Sigmoid colon (tissue), 3 donors: ENCODE data around the gene GNAQ.

Experiments
- POLR2A ChIP-seq, 2 donors: fragments of 450-650 bp; IDR thresholded peaks; one replicate each; pipeline ENCODE4 v1.6.1; 2016; ENCODE audit warnings: antibody characterized with exemption in 2 of 2, mild to moderate bottlenecking in 2 of 2, moderate library complexity in 2 of 2
- TF ChIP-seq, protein P1 (sequence below), 4 experiments: fragments of 450-650 bp in 3 of 4; fragments of 200-600 bp in 1 of 4; IDR thresholded peaks; one replicate each; pipeline ENCODE4 v1.5.1; 2016 to 2019; ENCODE audit warnings: antibody characterized with exemption in 4 of 4, mild to moderate bottlenecking in 3 of 4, moderate library complexity in 2 of 4

DNA sequence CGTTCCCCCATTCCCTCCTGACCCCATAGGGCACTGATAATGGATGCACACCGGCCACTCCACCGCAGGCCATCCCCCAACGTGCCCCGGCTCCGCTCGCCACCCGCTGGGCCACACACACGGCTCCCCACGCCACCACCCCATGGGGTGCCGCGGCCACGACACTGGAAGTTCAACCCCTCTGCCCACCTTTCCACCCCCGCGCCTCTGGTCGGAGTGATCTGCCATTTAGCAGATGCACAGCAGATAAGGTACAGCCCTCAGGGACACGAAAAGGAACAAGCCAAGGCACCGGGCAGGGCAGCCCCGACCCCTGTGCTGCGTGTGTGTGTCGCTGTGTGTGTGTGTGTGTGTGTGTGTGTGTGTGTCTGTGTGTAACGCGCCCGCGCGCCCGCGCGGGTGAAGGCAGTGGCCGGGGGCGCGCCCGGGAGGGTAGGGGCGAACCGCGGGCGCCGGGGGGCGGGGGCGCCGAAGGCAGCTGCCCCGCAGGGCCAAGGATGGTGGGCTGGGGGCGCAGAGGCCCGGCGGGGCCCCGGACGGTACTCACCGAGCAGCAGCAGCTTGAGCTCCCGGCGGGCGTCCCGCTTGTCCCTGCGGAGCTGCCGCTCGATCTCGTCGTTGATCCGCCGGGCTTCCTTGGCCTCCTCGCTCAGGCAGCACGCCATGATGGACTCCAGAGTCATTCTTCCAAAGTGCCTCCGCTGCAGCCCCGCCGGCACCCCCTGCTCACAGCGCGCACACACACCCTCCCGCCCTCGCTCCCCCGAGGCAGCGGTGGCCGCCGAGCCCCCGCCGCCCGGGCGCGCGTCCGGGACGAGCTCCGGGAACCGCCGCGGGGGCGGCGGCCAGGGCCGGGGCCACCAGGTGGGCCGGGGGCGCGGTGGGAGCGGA is 813 bp downstream of the GNAQ start:
- TF ChIP-seq POLR2A (IDR thresholded peaks at IDR 0.05), result no peak
- TF ChIP-seq, protein P1, sequence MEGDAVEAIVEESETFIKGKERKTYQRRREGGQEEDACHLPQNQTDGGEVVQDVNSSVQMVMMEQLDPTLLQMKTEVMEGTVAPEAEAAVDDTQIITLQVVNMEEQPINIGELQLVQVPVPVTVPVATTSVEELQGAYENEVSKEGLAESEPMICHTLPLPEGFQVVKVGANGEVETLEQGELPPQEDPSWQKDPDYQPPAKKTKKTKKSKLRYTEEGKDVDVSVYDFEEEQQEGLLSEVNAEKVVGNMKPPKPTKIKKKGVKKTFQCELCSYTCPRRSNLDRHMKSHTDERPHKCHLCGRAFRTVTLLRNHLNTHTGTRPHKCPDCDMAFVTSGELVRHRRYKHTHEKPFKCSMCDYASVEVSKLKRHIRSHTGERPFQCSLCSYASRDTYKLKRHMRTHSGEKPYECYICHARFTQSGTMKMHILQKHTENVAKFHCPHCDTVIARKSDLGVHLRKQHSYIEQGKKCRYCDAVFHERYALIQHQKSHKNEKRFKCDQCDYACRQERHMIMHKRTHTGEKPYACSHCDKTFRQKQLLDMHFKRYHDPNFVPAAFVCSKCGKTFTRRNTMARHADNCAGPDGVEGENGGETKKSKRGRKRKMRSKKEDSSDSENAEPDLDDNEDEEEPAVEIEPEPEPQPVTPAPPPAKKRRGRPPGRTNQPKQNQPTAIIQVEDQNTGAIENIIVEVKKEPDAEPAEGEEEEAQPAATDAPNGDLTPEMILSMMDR (IDR thresholded peaks at IDR 0.05), result no peak
